B cell (primary cell): ENCODE results near the gene HOXB1. TPM values are rescaled to one million over a fixed set of nuclear protein-coding genes. Genes with fewer than 3 reads are reported as not detected.

Experiments used
- ATAC-seq: fragments of 200-7000 bp; cut with Tn5 transposase; one replicate; pipeline ENCODE4 v1.10.0; 2021; ENCODE audit warnings: low read depth, mild to moderate bottlenecking, moderate number of reproducible peaks, moderate library complexity
- CTCF ChIA-PET: fragments of 350-600 bp; sonication (Branson Sonifier 250); formaldehyde crosslinking; loops from one replicate; lab custom pipeline; 2021; ENCODE audit warnings: antibody characterized with exemption, inconsistent platforms; lab: Charles Lee
- POLR2A ChIA-PET: fragments of 350-600 bp; sonication (Branson Sonifier 250); formaldehyde crosslinking; loops from one replicate; lab custom pipeline; 2021; ENCODE audit warnings: antibody characterized with exemption; lab: Charles Lee
- DNase-seq: peaks from one replicate; pipeline ENCODE4 v3.0.0; 2013
- H2AFZ ChIP-seq: 2 replicates; pipeline ENCODE4 v1.6.1; 2012; ENCODE audit warnings: mild to moderate bottlenecking, low read depth, low read length; ENCODE audit not compliant: insufficient read depth, poor library complexity, severe bottlenecking
- H3K27ac ChIP-seq, 2 donors: 1 replicate in 1 of 2; 2 replicates in 1 of 2; pipeline ENCODE4 v1.5.1; 2012 to 2013; ENCODE audit warnings: low read length in 2 of 2, mild to moderate bottlenecking in 2 of 2, moderate library complexity in 1 of 2
- H3K27me3 ChIP-seq, 4 experiments: fragments of 200-600 bp in 1 of 4; sonication (generic) in 1 of 4; replicated peaks in 1 of 4; 1 replicate in 2 of 4; 2 replicates in 2 of 4; pipeline versions ENCODE4 v1.6.1 to v1.7.0; 2013 to 2016; ENCODE audit warnings: low read length in 3 of 4, mild to moderate bottlenecking in 2 of 4, mixed read lengths in 1 of 4, moderate library complexity in 1 of 4; ENCODE audit not compliant: insufficient read depth in 4 of 4, control insufficient read depth in 3 of 4; ENCODE audit errors: control extremely low read depth in 1 of 4
- H3K36me3 ChIP-seq, 2 experiments: replicated peaks in 1 of 2; 1 replicate in 1 of 2; 2 replicates in 1 of 2; pipeline versions ENCODE4 v1.6.1 to v1.7.1; 2013; ENCODE audit warnings: low read length in 1 of 2; ENCODE audit not compliant: insufficient read depth in 2 of 2, control insufficient read depth in 1 of 2; ENCODE audit errors: control extremely low read depth in 1 of 2, extremely low read depth in 1 of 2
- H3K4me1 ChIP-seq, 2 donors: fragments of 200-600 bp in 1 of 2; sonication (generic) in 1 of 2; 1 replicate in 1 of 2; 2 replicates in 1 of 2; pipeline versions ENCODE4 v1.5.1 to v1.6.1; 2013 to 2017; ENCODE audit warnings: low read length in 2 of 2; ENCODE audit not compliant: control insufficient read depth in 2 of 2, insufficient read depth in 2 of 2
- H3K4me2 ChIP-seq: replicated peaks from 2 replicates; pipeline ENCODE3; 2012; ENCODE audit warnings: mild to moderate bottlenecking, low read depth, low read length; ENCODE audit not compliant: poor library complexity, severe bottlenecking
- H3K4me3 ChIP-seq, 5 experiments: fragments of 200-600 bp in 1 of 5; sonication (generic) in 1 of 5; 1 replicate in 3 of 5; 2 replicates in 2 of 5; pipeline versions ENCODE4 v1.5.1 to v1.7.0; 2011 to 2016; ENCODE audit warnings: low read length in 4 of 5, mild to moderate bottlenecking in 4 of 5, low read depth in 2 of 5, control low read depth in 1 of 5, moderate library complexity in 1 of 5; ENCODE audit not compliant: insufficient read depth in 1 of 5; ENCODE audit errors: control extremely low read depth in 1 of 5, extremely low read depth in 1 of 5
- H3K79me2 ChIP-seq: fragments of 200-600 bp; sonication (generic); one replicate; pipeline ENCODE4 v1.6.0; 2016; ENCODE audit warnings: low read length; ENCODE audit not compliant: control insufficient read depth, insufficient read depth
- H3K9ac ChIP-seq: fragments of 200-600 bp; sonication (generic); 2 replicates; pipeline ENCODE4 v1.6.1; 2017; ENCODE audit warnings: mild to moderate bottlenecking, low read length, moderate library complexity
- H3K9me3 ChIP-seq, 3 donors: one replicate each; pipeline versions ENCODE4 v1.6.1 to v1.7.1; 2013; ENCODE audit warnings: low read length in 2 of 3; ENCODE audit not compliant: control insufficient read depth in 2 of 3, insufficient read depth in 1 of 3; ENCODE audit errors: control extremely low read depth in 1 of 3
- H4K20me1 ChIP-seq: 2 replicates; pipeline ENCODE4 v1.6.0; 2012; ENCODE audit warnings: mild to moderate bottlenecking, low read length; ENCODE audit not compliant: insufficient read depth, control insufficient read depth, poor library complexity, severe bottlenecking
- H3K27ac Mint-ChIP-seq: one replicate; pipeline ENCODE4 v1.8.0; 2021; ENCODE audit warnings: mixed read lengths
- H3K27me3 Mint-ChIP-seq: one replicate; pipeline ENCODE4 v1.8.0; 2021; ENCODE audit warnings: mixed read lengths
- H3K4me1 Mint-ChIP-seq: one replicate; pipeline ENCODE4 v1.8.0; 2021; ENCODE audit warnings: mixed read lengths
- H3K4me3 Mint-ChIP-seq: one replicate; pipeline ENCODE4 v1.8.0; 2021; ENCODE audit warnings: mixed read lengths
- H3K9me3 Mint-ChIP-seq: one replicate; pipeline ENCODE4 v1.8.0; 2022; ENCODE audit warnings: mixed read lengths; ENCODE audit not compliant: insufficient read depth
- CTCF ChIP-seq: fragments of 200-600 bp; IDR thresholded peaks from one replicate; pipeline ENCODE4 v1.8.0; 2022; ENCODE audit warnings: antibody characterized with exemption, mild to moderate bottlenecking
- EZH2 ChIP-seq: IDR thresholded peaks from 2 replicates; pipeline ENCODE4 v1.6.1; 2012; ENCODE audit warnings: borderline replicate concordance, low read depth, mild to moderate bottlenecking, moderate library complexity, low read length; ENCODE audit not compliant: insufficient read depth, poor library complexity, severe bottlenecking
- WGBS: methylation state at CpG from one replicate; pipeline ENCODE4 v1.1.5; 2013; ENCODE audit warnings: missing lambda C conversion rate; ENCODE audit not compliant: insufficient coverage; 5-methylcytosine and 5-hydroxymethylcytosine counted together
- intact Hi-C: fragments of 100-400 bp; cut with micrococcal nuclease; formaldehyde crosslinking; loops from one replicate; pipeline ENCODE4 v1.10.0; 2022
- polyA plus RNA-seq: library from polyadenylated mRNA; depleted of rRNA; stranded (reverse); fragments of >200 nt; gene quantifications from 2 replicates; pipeline ENCODE4 v1.2.3, GENCODE V29; 2012
- total RNA-seq, 2 donors: library from RNA; stranded (reverse); fragments of 120-200 nt in 1 of 2; gene quantifications; 1 replicate in 1 of 2; 2 replicates in 1 of 2; pipeline versions ENCODE4 v1.2.3 to v1.2.4, GENCODE V29; 2013 to 2022

The HOXB1 gene
- total and polyA plus RNA-seq, 2 donors (not counting 1 experiment from before 2014, with no cell fraction given), result not detected

DNA sequence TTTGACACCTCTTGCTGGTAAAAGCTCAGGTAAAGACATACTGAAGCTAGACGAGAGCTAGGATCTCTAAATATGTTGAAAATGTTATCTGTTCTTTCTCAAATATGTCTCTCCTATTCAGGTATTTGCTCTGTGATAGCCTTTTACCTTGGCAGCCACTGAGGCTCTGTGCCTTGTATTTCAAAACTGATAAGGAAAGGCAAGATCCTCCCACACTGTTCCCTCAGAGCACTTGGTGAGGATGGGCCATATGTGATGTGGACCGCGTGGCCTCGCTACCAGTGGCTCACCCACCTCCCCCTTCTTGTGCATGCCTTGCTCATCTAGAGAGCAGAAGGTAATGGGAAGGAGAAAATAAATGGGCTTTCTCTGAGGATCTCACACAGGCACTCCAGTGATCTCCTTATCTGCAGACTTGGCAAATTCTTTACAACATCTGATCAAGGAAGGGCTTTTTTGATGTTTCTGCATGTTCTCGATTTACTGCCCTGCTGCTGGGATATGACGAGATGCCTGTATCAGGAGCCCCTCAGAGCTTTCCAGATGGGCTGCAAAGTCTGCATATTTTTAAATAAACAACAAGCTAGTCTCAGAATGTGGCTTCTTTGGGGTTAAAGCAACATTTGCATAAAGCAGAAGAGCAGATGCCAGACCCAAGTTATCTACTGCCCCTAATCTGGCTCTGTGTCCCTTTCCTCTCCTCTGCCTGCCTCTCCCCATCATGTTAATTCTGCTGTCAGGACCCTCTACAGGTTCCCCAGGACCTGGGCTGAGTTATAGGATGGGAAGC is 16.9 kb downstream of the HOXB1 start:
- ChIA-PET POLR2A (no interaction called here), CTCF (interaction anchor here (1.1 to 1.8 kb wide), 2 partner anchors 12 to 17 kb away, joined by 4 read pairs; no protein-coding TSS in a partner anchor)
- Histone ChIP-seq H2AFZ (no peak overlapping the region), H4K20me1 (no peaks in the 10 kb centered on the region), H3K36me3 (no peaks in the 10 kb centered on the region), H3K4me1 (peaks cover 3 to 17% of the 10 kb centered on the region in 2 donors), H3K4me2 (no peak overlapping the region), H3K27me3 (peaks cover 0 to 13% (median 7%) of the 10 kb centered on the region in 4 experiments), H3K9ac (no peak overlapping the region), H3K79me2 (no peaks in the 10 kb centered on the region), H3K4me3 (no peak overlapping the region), H3K27ac (no peak overlapping the region), H3K9me3 (no peaks in the 10 kb centered on the region)
- Mint-ChIP-seq H3K4me3 (peak overlapping the region; percentile 18), H3K9me3 (no peaks in the 10 kb centered on the region), H3K4me1 (peaks cover 23% of the 10 kb centered on the region), H3K27me3 (peaks cover 27% of the 10 kb centered on the region), H3K27ac (no peak overlapping the region)
- TF ChIP-seq CTCF (no peak), EZH2 (no peak)
- intact Hi-C loops, result loop anchor here (1.0 kb wide), 1 partner anchor 22 kb away; no protein-coding TSS in a partner anchor
- WGBS, result no CpG with 5 or more reads among the region's 6 CpGs
- no peak for ATAC-seq
- no peak for DNase-seq

DNA sequence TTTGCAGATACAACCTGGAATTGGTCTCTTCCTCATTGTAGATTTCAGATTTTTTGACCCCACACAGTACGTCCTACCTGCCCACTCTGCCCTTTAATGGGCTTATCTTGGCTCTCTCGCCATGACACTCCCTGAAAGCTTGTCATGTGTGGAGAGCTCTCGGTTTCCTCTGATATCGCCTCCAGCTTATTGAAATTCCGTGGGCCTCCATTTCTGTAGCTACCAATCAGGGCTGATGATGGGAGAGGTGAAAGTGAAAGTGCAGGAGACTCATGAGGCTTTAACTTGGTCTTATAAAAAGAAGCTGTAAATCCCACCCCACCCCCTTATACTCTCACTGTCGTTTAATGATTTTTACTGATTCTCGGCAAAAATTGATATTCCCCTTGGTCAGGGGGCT is 17.7 kb downstream of the HOXB1 start:
- Histone ChIP-seq H3K27ac (no peak overlapping the region), H3K4me2 (no peak overlapping the region), H3K27me3 (peaks cover 0 to 13% (median 9%) of the 10 kb centered on the region in 4 experiments), H3K9ac (no peak overlapping the region), H3K4me3 (no peak overlapping the region), H3K4me1 (peaks cover 3 to 17% of the 10 kb centered on the region in 2 donors), H2AFZ (no peak overlapping the region), H3K9me3 (no peaks in the 10 kb centered on the region), H4K20me1 (no peaks in the 10 kb centered on the region), H3K36me3 (no peaks in the 10 kb centered on the region), H3K79me2 (no peaks in the 10 kb centered on the region)
- ATAC-seq (no peak), DNase-seq (no peak)
- no peak for TF ChIP-seq CTCF
- no peak for TF ChIP-seq EZH2
- Mint-ChIP-seq H3K4me3 (peak overlapping the region; percentile 82), H3K27ac (no peak overlapping the region), H3K4me1 (peaks cover 23% of the 10 kb centered on the region), H3K9me3 (no peaks in the 10 kb centered on the region), H3K27me3 (peaks cover 32% of the 10 kb centered on the region)
- intact Hi-C loops, result loop anchor here (1.0 kb wide), 1 partner anchor 21 kb away; no protein-coding TSS in a partner anchor
- ChIA-PET CTCF (interaction anchor here (1.0 to 1.8 kb wide), 3 partner anchors 12 to 161 kb away, joined by 4 read pairs; no protein-coding TSS in a partner anchor), POLR2A (no interaction called here)
- WGBS, result 32% methylated on average over 2 of the region's 7 CpGs
